ENCODE data around the gene ZNF780A. TPM values are rescaled to one million over a fixed set of nuclear protein-coding genes. Genes with fewer than 3 reads are reported as not detected.
"Not testable (repeated sequence)": the region's sequence is repeated elsewhere in the genome, so short reads cannot be mapped to it uniquely, and the experiment has no call there.

The ZNF780A gene
- polyA plus RNA-seq, 2 of the 4 experiments (the other 2 are of a cell fraction), result 37.9 to 48.1 TPM

DNA sequence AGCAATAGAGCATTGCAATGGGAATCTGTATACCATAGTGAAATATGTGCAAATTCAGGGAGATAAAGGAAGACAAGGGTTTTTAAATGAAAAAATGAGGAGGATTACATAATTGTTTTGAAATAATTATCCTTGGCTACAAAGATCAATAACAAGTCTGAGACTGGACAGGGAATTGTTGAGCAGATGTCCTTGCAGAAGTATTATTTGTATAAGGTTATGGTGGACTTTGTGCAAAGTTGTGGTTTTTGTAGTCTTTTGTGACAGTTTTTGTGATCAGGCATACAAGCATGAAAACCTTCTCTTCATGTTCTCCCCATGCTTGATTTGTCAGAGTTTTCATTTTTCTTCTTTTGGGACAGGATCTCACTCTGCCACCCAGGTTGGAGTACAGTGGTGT lies 25.3 kb upstream of the ZNF780A start:
- POLR2A ChIA-PET, result no interaction called here
- Histone ChIP-seq H3K4me1 (no peaks in the 10 kb centered on the region), H3K27ac (no peak overlapping the region), H3K9me3 (peaks cover 26% of the 10 kb centered on the region; the same call in 2 of the 3 replicates), H3K4me3 (no peak overlapping the region), H3K4me2 (no peak overlapping the region)
- no peak for FAIRE-seq
- no peak for ATAC-seq
- no peak for TF ChIP-seq NR3C1 (IDR thresholded peaks at IDR 0.05)
- TF ChIP-seq FOSB (CRISPR knock-in tag; IDR thresholded peaks at IDR 0.05), result no peak
- TF ChIP-seq EHF (CRISPR knock-in tag; IDR thresholded peaks at IDR 0.05), result no peak
- TF ChIP-seq TP53 (CRISPR knock-in tag; IDR thresholded peaks at IDR 0.05), result no peak
- TF ChIP-seq GATA3 (IDR thresholded peaks at IDR 0.05; ENCODE audit: borderline replicate concordance), result no peak
- CTCF ChIA-PET, result interaction anchor here (0.6 to 1.0 kb wide), 2 partner anchors 34 to 173 kb away, joined by 3 read pairs; no protein-coding TSS in a partner anchor
- DNase-seq (ENCODE audit: low read depth in 1 of 2, low spot score in 1 of 2), result no peak

DNA sequence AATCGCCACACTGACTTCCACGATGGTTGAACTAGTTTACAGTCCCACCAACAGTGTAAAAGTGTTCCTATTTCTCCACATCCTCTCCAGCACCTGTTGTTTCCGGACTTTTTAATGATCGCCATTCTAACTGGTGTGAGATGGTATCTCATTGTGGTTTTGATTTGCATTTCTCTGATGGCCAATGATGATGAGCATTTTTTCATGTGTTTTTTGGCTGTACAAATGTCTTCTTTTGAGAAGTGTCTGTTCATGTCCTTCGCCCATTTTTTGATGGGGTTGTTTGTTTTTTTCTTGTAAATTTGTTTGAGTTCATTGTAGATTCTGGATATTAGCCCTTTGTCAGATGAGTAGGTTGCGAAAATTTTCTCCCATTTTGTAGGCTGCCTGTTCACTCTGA lies 23.4 kb upstream of the ZNF780A start:
- H3K4me3 ChIP-seq; ATAC-seq; POLR2A ChIA-PET; FAIRE-seq; H3K4me2 ChIP-seq; H3K27ac ChIP-seq; DNase-seq (ENCODE audit: low read depth in 1 of 2, low spot score in 1 of 2); H3K4me1 ChIP-seq: not testable (repeated sequence)
- H3K9me3 ChIP-seq, result peaks cover 26% of the 10 kb centered on the region; the same call in 2 of the 3 replicates
- 29% methylated on average over 5 of the region's 6 CpGs for WGBS (ENCODE audit: missing lambda C conversion rate)
- CTCF ChIA-PET, result interaction anchor here (1.4 kb wide), 1 partner anchor 109 kb away, joined by 3 read pairs; no protein-coding TSS in a partner anchor

DNA sequence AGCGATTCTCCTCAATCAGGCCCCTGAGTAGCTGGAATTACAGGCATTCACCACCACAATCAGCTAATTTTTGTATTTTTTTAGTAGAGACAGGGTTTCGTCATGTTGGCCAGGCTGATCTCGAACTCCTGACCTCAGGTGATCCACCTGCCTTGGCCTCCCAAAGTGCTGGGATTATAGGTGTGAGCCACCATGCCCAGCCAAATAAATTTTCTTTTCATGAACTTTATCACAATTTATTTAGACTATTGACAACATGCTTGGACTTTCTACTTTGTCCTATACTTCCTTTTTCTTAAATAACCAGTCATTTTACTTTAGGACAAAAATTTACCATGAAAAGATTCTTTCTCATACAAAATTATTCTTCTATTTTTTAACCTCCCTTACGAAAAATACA lies 21.5 kb upstream of the ZNF780A start:
- 14% methylated on average over 4 of the region's 4 CpGs for WGBS (ENCODE audit: missing lambda C conversion rate)
- TF ChIP-seq ZFP36 (IDR thresholded peaks at IDR 0.05; ENCODE audit: borderline replicate concordance, partially characterized antibody), result peak; percentile 70
- POLR2A ChIA-PET; H3K27ac ChIP-seq; H3K4me1 ChIP-seq; H3K4me3 ChIP-seq; H3K4me2 ChIP-seq; DNase-seq (ENCODE audit: low read depth in 1 of 2, low spot score in 1 of 2); ATAC-seq: not testable (repeated sequence)
- peak; percentile 96 for FAIRE-seq
- CTCF ChIA-PET, result interaction anchor here (0.7 to 1.4 kb wide), 3 partner anchors 16 to 352 kb away, joined by 3 to 6 read pairs (median 5); no protein-coding TSS in a partner anchor
- peaks cover 26% of the 10 kb centered on the region; the same call in 2 of the 3 replicates for H3K9me3 ChIP-seq

DNA sequence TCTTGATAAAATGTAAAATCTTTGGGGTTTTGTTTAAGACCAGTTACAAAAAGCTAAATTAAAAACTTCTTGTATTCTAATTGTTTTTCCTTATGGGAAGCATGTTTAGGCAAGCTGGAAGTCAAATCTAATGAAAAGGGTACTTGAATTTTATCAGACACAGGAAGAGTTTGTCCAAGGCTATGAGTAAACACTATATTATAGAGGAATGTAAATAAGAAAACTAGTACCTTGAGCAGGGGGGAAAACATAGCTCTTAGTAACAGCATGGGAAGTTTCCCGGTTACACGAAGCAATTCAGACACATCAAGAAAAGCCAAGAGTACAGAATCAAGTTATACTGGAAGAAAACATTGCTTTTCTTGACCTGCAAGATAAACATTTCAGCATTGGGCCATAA lies 19.8 kb upstream of the ZNF780A start:
- H3K4me3 ChIP-seq, result no peak overlapping the region
- ChIA-PET CTCF (interaction anchor here (1.7 kb wide), 1 partner anchor 29 kb away, joined by 6 read pairs; no protein-coding TSS in a partner anchor), POLR2A (no interaction called here)
- FAIRE-seq, result no peak
- no peak for DNase-seq (ENCODE audit: low read depth in 1 of 2, low spot score in 1 of 2)
- H3K4me2 ChIP-seq, result no peak overlapping the region
- TF ChIP-seq KDM5A (IDR thresholded peaks at IDR 0.05) (no peak), RFX5 (IDR thresholded peaks at IDR 0.05) (no peak), NFE2L2 (conservative IDR thresholded peaks at IDR 0.05; ENCODE audit: low read length) (no peak), KDM1A (IDR thresholded peaks at IDR 0.05; ENCODE audit: low read depth) (no peak), RARB (CRISPR knock-in tag; IDR thresholded peaks at IDR 0.05) (no peak), FOSL2 (IDR thresholded peaks at IDR 0.05) (no peak), FOSL2 (CRISPR knock-in tag; IDR thresholded peaks at IDR 0.05) (no peak), POLR2AphosphoS2 (conservative IDR thresholded peaks at IDR 0.05; ENCODE audit: low read length) (no peak), HOXB5 (CRISPR knock-in tag; IDR thresholded peaks at IDR 0.05) (no peak), NR3C1 (IDR thresholded peaks at IDR 0.05) (no peak), BHLHE40 (IDR thresholded peaks at IDR 0.05; ENCODE audit: low read depth, low read length) (no peak)
- TF ChIP-seq, protein P1, sequence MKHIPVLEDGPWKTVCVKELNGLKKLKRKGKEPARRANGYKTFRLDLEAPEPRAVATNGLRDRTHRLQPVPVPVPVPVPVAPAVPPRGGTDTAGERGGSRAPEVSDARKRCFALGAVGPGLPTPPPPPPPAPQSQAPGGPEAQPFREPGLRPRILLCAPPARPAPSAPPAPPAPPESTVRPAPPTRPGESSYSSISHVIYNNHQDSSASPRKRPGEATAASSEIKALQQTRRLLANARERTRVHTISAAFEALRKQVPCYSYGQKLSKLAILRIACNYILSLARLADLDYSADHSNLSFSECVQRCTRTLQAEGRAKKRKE (CRISPR knock-in tag; IDR thresholded peaks at IDR 0.05; ENCODE audit: low read depth), result no peak
- TF ChIP-seq, protein P2, sequence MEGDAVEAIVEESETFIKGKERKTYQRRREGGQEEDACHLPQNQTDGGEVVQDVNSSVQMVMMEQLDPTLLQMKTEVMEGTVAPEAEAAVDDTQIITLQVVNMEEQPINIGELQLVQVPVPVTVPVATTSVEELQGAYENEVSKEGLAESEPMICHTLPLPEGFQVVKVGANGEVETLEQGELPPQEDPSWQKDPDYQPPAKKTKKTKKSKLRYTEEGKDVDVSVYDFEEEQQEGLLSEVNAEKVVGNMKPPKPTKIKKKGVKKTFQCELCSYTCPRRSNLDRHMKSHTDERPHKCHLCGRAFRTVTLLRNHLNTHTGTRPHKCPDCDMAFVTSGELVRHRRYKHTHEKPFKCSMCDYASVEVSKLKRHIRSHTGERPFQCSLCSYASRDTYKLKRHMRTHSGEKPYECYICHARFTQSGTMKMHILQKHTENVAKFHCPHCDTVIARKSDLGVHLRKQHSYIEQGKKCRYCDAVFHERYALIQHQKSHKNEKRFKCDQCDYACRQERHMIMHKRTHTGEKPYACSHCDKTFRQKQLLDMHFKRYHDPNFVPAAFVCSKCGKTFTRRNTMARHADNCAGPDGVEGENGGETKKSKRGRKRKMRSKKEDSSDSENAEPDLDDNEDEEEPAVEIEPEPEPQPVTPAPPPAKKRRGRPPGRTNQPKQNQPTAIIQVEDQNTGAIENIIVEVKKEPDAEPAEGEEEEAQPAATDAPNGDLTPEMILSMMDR (IDR thresholded peaks at IDR 0.05), result no peak
- TF ChIP-seq, protein P3, sequence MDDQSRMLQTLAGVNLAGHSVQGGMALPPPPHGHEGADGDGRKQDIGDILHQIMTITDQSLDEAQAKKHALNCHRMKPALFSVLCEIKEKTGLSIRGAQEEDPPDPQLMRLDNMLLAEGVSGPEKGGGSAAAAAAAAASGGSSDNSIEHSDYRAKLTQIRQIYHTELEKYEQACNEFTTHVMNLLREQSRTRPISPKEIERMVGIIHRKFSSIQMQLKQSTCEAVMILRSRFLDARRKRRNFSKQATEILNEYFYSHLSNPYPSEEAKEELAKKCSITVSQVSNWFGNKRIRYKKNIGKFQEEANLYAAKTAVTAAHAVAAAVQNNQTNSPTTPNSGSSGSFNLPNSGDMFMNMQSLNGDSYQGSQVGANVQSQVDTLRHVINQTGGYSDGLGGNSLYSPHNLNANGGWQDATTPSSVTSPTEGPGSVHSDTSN (IDR thresholded peaks at IDR 0.05), result no peak
- TF ChIP-seq, protein P4, sequence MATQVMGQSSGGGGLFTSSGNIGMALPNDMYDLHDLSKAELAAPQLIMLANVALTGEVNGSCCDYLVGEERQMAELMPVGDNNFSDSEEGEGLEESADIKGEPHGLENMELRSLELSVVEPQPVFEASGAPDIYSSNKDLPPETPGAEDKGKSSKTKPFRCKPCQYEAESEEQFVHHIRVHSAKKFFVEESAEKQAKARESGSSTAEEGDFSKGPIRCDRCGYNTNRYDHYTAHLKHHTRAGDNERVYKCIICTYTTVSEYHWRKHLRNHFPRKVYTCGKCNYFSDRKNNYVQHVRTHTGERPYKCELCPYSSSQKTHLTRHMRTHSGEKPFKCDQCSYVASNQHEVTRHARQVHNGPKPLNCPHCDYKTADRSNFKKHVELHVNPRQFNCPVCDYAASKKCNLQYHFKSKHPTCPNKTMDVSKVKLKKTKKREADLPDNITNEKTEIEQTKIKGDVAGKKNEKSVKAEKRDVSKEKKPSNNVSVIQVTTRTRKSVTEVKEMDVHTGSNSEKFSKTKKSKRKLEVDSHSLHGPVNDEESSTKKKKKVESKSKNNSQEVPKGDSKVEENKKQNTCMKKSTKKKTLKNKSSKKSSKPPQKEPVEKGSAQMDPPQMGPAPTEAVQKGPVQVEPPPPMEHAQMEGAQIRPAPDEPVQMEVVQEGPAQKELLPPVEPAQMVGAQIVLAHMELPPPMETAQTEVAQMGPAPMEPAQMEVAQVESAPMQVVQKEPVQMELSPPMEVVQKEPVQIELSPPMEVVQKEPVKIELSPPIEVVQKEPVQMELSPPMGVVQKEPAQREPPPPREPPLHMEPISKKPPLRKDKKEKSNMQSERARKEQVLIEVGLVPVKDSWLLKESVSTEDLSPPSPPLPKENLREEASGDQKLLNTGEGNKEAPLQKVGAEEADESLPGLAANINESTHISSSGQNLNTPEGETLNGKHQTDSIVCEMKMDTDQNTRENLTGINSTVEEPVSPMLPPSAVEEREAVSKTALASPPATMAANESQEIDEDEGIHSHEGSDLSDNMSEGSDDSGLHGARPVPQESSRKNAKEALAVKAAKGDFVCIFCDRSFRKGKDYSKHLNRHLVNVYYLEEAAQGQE (IDR thresholded peaks at IDR 0.05), result no peak
- 2% methylated on average over 2 of the region's 2 CpGs for WGBS (ENCODE audit: missing lambda C conversion rate)
- no peak overlapping the region for H3K27ac ChIP-seq
- ATAC-seq, result no peak
- H3K4me1 ChIP-seq, result no peaks in the 10 kb centered on the region
- H3K9me3 ChIP-seq, result peaks cover 26% of the 10 kb centered on the region; the same call in 2 of the 3 replicates

All from A549 (cell line).